ENCODE results near the gene GTPBP1. TPM values are rescaled to one million over a fixed set of nuclear protein-coding genes. Genes with fewer than 3 reads are reported as not detected.

GTPBP1 gene
- total RNA-seq, 2 experiments from 2014 or later, result 66.6 to 67.4 TPM

Other genes with a start within 250 kb of the GTPBP1 start
- gene KDELR3, start 237.8 kb upstream of the GTPBP1 start, total RNA-seq, result under 1 TPM; 0.38 to 0.55 TPM
- gene DDX17, start 199.6 kb upstream of the GTPBP1 start, total RNA-seq, result 100 to 1,000 TPM; 320 to 341 TPM
- 10 to 100 TPM; 14.4 to 14.7 TPM for gene DMC1, start 135.8 kb upstream of the GTPBP1 start, total RNA-seq
- under 1 TPM; 0.40 TPM for gene FAM227A, start 49.6 kb upstream of the GTPBP1 start, total RNA-seq
- 10 to 100 TPM; 13.6 to 16.3 TPM for gene CBY1, start 49.3 kb upstream of the GTPBP1 start, total RNA-seq
- 100 to 1,000 TPM; 192 to 195 TPM for gene TOMM22, start 24.0 kb upstream of the GTPBP1 start, total RNA-seq
- 10 to 100 TPM; 90.6 to 95.1 TPM for gene JOSD1, start 5.0 kb upstream of the GTPBP1 start, total RNA-seq
- gene SUN2, start 50.1 kb downstream of the GTPBP1 start, total RNA-seq, result 10 to 100 TPM; 96.4 to 96.9 TPM
- gene DNAL4, start 88.2 kb downstream of the GTPBP1 start, total RNA-seq, result 1 to 10 TPM; 8.9 to 9.5 TPM
- 1 to 10 TPM; 3.3 to 3.6 TPM for gene NPTXR, start 138.1 kb downstream of the GTPBP1 start, total RNA-seq
- gene CBX6, start 166.3 kb downstream of the GTPBP1 start, total RNA-seq, result 100 to 1,000 TPM; 162 to 166 TPM